Heart left ventricle (tissue), 16 donors: ENCODE data around the gene PAX6. TPM values are rescaled to one million over a fixed set of nuclear protein-coding genes. Genes with fewer than 3 reads are reported as not detected.

Experiments
- ATAC-seq, 4 donors: fragments of 200-7000 bp; cut with Tn5 transposase; one replicate each; pipeline ENCODE4 v1.9.1; 2020 to 2022; ENCODE audit warnings: moderate library complexity in 4 of 4, mild to moderate bottlenecking in 3 of 4, moderate number of reproducible peaks in 1 of 4
- DNase-seq, 5 donors: peaks; one replicate each; pipeline ENCODE4 v3.0.0-alpha.2; 2020
- H3K27ac ChIP-seq, 12 donors: fragments of 200-600 bp; sonication (generic) in 4 of 12; one replicate each; pipeline versions ENCODE4 v1.5.0 to v1.8.0; 2016 to 2022; ENCODE audit warnings: mild to moderate bottlenecking in 2 of 12
- H3K27me3 ChIP-seq, 9 donors: fragments of 200-600 bp; sonication (generic) in 2 of 9; one replicate each; pipeline versions ENCODE4 v1.5.1 to v1.8.0; 2016 to 2022; ENCODE audit warnings: mild to moderate bottlenecking in 3 of 9
- H3K36me3 ChIP-seq, 9 donors: fragments of 200-600 bp; sonication (generic) in 2 of 9; one replicate each; pipeline versions ENCODE4 v1.5.0 to v1.8.0; 2018 to 2022; ENCODE audit warnings: mild to moderate bottlenecking in 2 of 9
- H3K4me1 ChIP-seq, 12 donors: fragments of 200-600 bp; sonication (generic) in 4 of 12; one replicate each; pipeline versions ENCODE4 v1.5.0 to v1.8.0; 2016 to 2022; ENCODE audit warnings: mild to moderate bottlenecking in 3 of 12
- H3K4me3 ChIP-seq, 12 donors: fragments of 200-600 bp; sonication (generic) in 4 of 12; one replicate each; pipeline versions ENCODE4 v1.5.0 to v1.8.0; 2017 to 2022; ENCODE audit warnings: mild to moderate bottlenecking in 9 of 12, moderate library complexity in 4 of 12
- H3K9me3 ChIP-seq, 12 donors: fragments of 200-600 bp; sonication (generic) in 4 of 12; one replicate each; pipeline versions ENCODE4 v1.5.0 to v1.8.0; 2016 to 2022; ENCODE audit warnings: mild to moderate bottlenecking in 1 of 12
- CTCF ChIP-seq, 12 donors: fragments of 200-600 bp; sonication (generic) in 4 of 12; IDR thresholded peaks; one replicate each; pipeline versions ENCODE4 v1.5.0 to v1.8.0; 2018 to 2022; ENCODE audit warnings: antibody characterized with exemption in 12 of 12, mild to moderate bottlenecking in 5 of 12
- POLR2A ChIP-seq, 2 donors: fragments of 450-650 bp; IDR thresholded peaks; one replicate each; pipeline ENCODE4 v1.6.1; 2017; ENCODE audit warnings: antibody characterized with exemption in 2 of 2, mild to moderate bottlenecking in 2 of 2, moderate library complexity in 2 of 2
- WGBS, 4 donors: extraction: QIAGEN DNeasy Blood & Tissue Kit in 2 of 4; methylation state at CpG; one replicate each; pipeline versions ENCODE4 v1.1.5 to v1.1.7; 2013 to 2018; 5-methylcytosine and 5-hydroxymethylcytosine counted together
- intact Hi-C, 10 donors: fragments of 100-400 bp; cut with DNase I; formaldehyde crosslinking; loops; one replicate each; pipeline versions ENCODE4 v1.11.1 to v1.14.2; 2022
- polyA plus RNA-seq, 2 donors: library from polyadenylated mRNA; stranded (reverse); fragments of 200-250 nt; gene quantifications; one replicate each; pipeline ENCODE4 v1.2.3, GENCODE V29; 2013
- total RNA-seq, 9 donors: library from RNA; depleted of rRNA in 2 of 9; stranded (reverse); fragments of >200 nt in 2 of 9; fragmentation: NEBNext Ultra II Directional in 3 of 9; extraction: Animal tissue kit (Norgen Biotek cat#: 25700) in 3 of 9; gene quantifications; one replicate each; pipeline versions ENCODE4 v1.1.0 to v1.2.4, GENCODE V29; 2016 to 2023
- donor health status: ischemic (EF 13 %, LVEDD 7.1; RV severe dilation, severe dysfunction).
- donor health status: healthy with polysubstance abuse.
- donor health status: DM: no; HTN: yes; CAD: no.
- donor health status: DM: no; HTN: no; CAD: no.
- donor health status: ischemic (EF 25% LVEDD 6.9; RV normal size, moderate dysfunction).
- donor health status: ischemic (EF 25% LVEDD 5.7; RV mildly dilated, moderate dysfunction).
- donor health status: healthy.
- donor health status: DM: yes; HTN: yes; CAD: no.
- donor health status: ischemic (EF 35%, LVEDD 5.7; RV mildly dilated, moderate dysfunction).
- donor health status: nonischemic (EF 11% LVEDD 7.7; RV severe dilation, severe dysfunction).
- donor health status: DM: yes; HTN: yes; CAD: no.
- donor health status: PGD.
- donor health status: ischemic (EF 29% LVEDD 5.4; RV normal size, mild dysfunction).
- donor health status: nonischemic (EF 23%, LVEDD 6.1; RV moderate dilation, normal function).

The PAX6 gene
- total and polyA plus RNA-seq, 11 donors: 0.09 to 0.50 (median 0.27) TPM; not detected in 8

GRCh38 chr11:31790649-31791048 is 20.5 kb downstream of the PAX6 start:
- H3K36me3 ChIP-seq: no peaks in the 10 kb centered on the region
- no peak overlapping the region for H3K4me3 ChIP-seq
- H3K9me3 ChIP-seq: no peaks in the 10 kb centered on the region
- intact Hi-C loops: no loop called here
- ATAC-seq (no peak), DNase-seq (no peak)
- H3K4me1 ChIP-seq: no peaks in the 10 kb centered on the region
- H3K27me3 ChIP-seq: peaks cover 0 to 32% (median 6%) of the 10 kb centered on the region in 9 donors
- 82 to 87% (median 85%) methylated on average over 6 to 7 of the region's 7 CpGs for WGBS, 4 donors
- TF ChIP-seq CTCF (IDR thresholded peaks at IDR 0.05) (no peak), POLR2A (IDR thresholded peaks at IDR 0.05) (no peak)
- H3K27ac ChIP-seq: no peak overlapping the region

GRCh38 chr11:31788085-31788484 is 23.0 kb downstream of the PAX6 start:
- H3K4me3 ChIP-seq: no peak overlapping the region
- H3K4me1 ChIP-seq: no peaks in the 10 kb centered on the region
- 70 to 89% (median 85%) methylated on average over 3 of the region's 3 CpGs for WGBS, 4 donors
- DNase-seq: no peak
- no peak overlapping the region for H3K27ac ChIP-seq
- H3K27me3 ChIP-seq: peaks cover 0 to 20% (median 0%) of the 10 kb centered on the region in 9 donors
- intact Hi-C loops: no loop called here
- ATAC-seq: no peak
- H3K9me3 ChIP-seq: no peaks in the 10 kb centered on the region
- TF ChIP-seq CTCF (IDR thresholded peaks at IDR 0.05) (no peak), POLR2A (IDR thresholded peaks at IDR 0.05) (no peak)
- peaks cover 0 to 7% (median 0%) of the 10 kb centered on the region in 9 donors for H3K36me3 ChIP-seq

GRCh38 chr11:31786996-31787685 is 24.0 kb downstream of the PAX6 start:
- intact Hi-C loops: no loop called here
- no peaks in the 10 kb centered on the region for H3K4me1 ChIP-seq

More at GRCh38 chr11:31786996-31787685, 24.0 kb downstream of the PAX6 start:
- Histone ChIP-seq H3K4me3 (no peak overlapping the region), H3K27ac (no peak overlapping the region), H3K36me3 (peaks cover 0 to 7% (median 0%) of the 10 kb centered on the region in 9 donors), H3K9me3 (no peaks in the 10 kb centered on the region), H3K27me3 (peaks cover 0 to 20% (median 0%) of the 10 kb centered on the region in 9 donors)
- no peak for TF ChIP-seq POLR2A (IDR thresholded peaks at IDR 0.05)
- no peak for TF ChIP-seq CTCF (IDR thresholded peaks at IDR 0.05)
- DNase-seq (no peak), ATAC-seq (no peak)
- WGBS, 4 donors: 82 to 87% (median 87%) methylated on average over 16 of the region's 16 CpGs
